MM.1S (cell line): ENCODE measurements around the gene SHC4.

ENCODE experiments used
- DNase-seq: peaks from one replicate; pipeline ENCODE4 v3.0.0-alpha.2; 2015
- H2AFZ ChIP-seq: fragments of 300-600 bp; sonication (generic); 2 replicates; pipeline ENCODE4 v1.6.0; 2016; ENCODE audit warnings: antibody characterized with exemption, low read length
- H3F3A ChIP-seq: fragments of 300-600 bp; sonication (generic); 2 replicates; pipeline ENCODE4 v1.6.1; 2016; ENCODE audit warnings: mild to moderate bottlenecking, antibody characterized with exemption, low read length, moderate library complexity, mixed read lengths; ENCODE audit not compliant: insufficient read depth
- H3K27ac ChIP-seq: fragments of 300-600 bp; sonication (generic); 2 replicates; pipeline ENCODE4 v1.5.1; 2016; ENCODE audit warnings: mild to moderate bottlenecking, low read length
- H3K27me3 ChIP-seq: fragments of 300-600 bp; sonication (generic); replicated peaks from 2 replicates; pipeline ENCODE4 v1.6.0; 2016; ENCODE audit warnings: low read length; ENCODE audit not compliant: insufficient read depth
- H3K36me3 ChIP-seq: fragments of 300-600 bp; sonication (generic); replicated peaks from 2 replicates; pipeline ENCODE4 v1.6.1; 2016; ENCODE audit warnings: mild to moderate bottlenecking, low read length, mixed read lengths; ENCODE audit not compliant: insufficient read depth
- H3K4me1 ChIP-seq: fragments of 300-600 bp; sonication (generic); 2 replicates; pipeline ENCODE4 v1.6.1; 2016; ENCODE audit warnings: low read length, mixed read lengths
- H3K4me2 ChIP-seq: fragments of 300-600 bp; sonication (generic); 2 replicates; pipeline ENCODE4 v1.6.0; 2016; ENCODE audit warnings: low read depth, low read length
- H3K4me3 ChIP-seq: fragments of 300-600 bp; sonication (generic); 2 replicates; pipeline ENCODE4 v1.5.1; 2016; ENCODE audit warnings: low read length, mixed read lengths
- H3K79me2 ChIP-seq: fragments of 300-600 bp; sonication (generic); 2 replicates; pipeline ENCODE4 v1.6.1; 2016; ENCODE audit warnings: mixed run types, low read length, mixed read lengths
- H3K9ac ChIP-seq: fragments of 300-600 bp; sonication (generic); 2 replicates; pipeline ENCODE4 v1.6.1; 2016; ENCODE audit warnings: low read length, mixed read lengths
- H3K9me2 ChIP-seq: fragments of 300-600 bp; sonication (generic); replicated peaks from 2 replicates; pipeline ENCODE4 v1.6.1; 2016; ENCODE audit warnings: mild to moderate bottlenecking, low read length, mixed read lengths; ENCODE audit not compliant: insufficient read depth
- H3K9me3 ChIP-seq: fragments of 300-600 bp; sonication (generic); replicated peaks from 2 replicates; pipeline ENCODE4 v1.6.1; 2016; ENCODE audit warnings: mild to moderate bottlenecking, low read length, mixed read lengths; ENCODE audit not compliant: insufficient read depth
- H4K20me1 ChIP-seq: fragments of 300-600 bp; sonication (generic); 2 replicates; pipeline ENCODE4 v1.6.1; 2016; ENCODE audit warnings: mild to moderate bottlenecking, low read length, moderate library complexity, mixed read lengths; ENCODE audit not compliant: insufficient read depth
- CTCF ChIP-seq: fragments of 300-600 bp; sonication (generic); IDR thresholded peaks from 2 replicates; pipeline ENCODE4 v1.5.1; 2016; ENCODE audit warnings: antibody characterized with exemption, low read length, mixed read lengths
- EZH2 ChIP-seq: fragments of 300-600 bp; sonication (generic); optimal IDR thresholded peaks from 2 replicates; pipeline ENCODE3; 2017; ENCODE audit warnings: low read depth, mild to moderate bottlenecking, antibody characterized with exemption, low read length, mixed read lengths
- EZH2phosphoT487 ChIP-seq: fragments of 300-600 bp; sonication (generic); IDR thresholded peaks from 2 replicates; pipeline ENCODE4 v1.6.1; 2018; ENCODE audit warnings: antibody characterized with exemption, low read length

SHC4 gene

GRCh38 chr15:48898032-48898431 is 65.7 kb downstream of the SHC4 start:
- H3K79me2 ChIP-seq, result no peaks in the 10 kb centered on the region
- no peaks in the 10 kb centered on the region for H3F3A ChIP-seq
- DNase-seq, result no peak
- H3K9ac ChIP-seq, result no peak overlapping the region
- no peak overlapping the region for H3K27ac ChIP-seq
- H3K36me3 ChIP-seq, result no peaks in the 10 kb centered on the region
- no peaks in the 10 kb centered on the region for H3K4me1 ChIP-seq
- no peaks in the 10 kb centered on the region for H4K20me1 ChIP-seq
- H3K9me3 ChIP-seq, result no peaks in the 10 kb centered on the region
- H3K9me2 ChIP-seq, result no peaks in the 10 kb centered on the region
- TF ChIP-seq EZH2phosphoT487 (no peak), CTCF (no peak), EZH2 (no peak)
- H3K27me3 ChIP-seq, result no peaks in the 10 kb centered on the region
- no peak overlapping the region for H3K4me2 ChIP-seq
- H2AFZ ChIP-seq, result no peak overlapping the region
- H3K4me3 ChIP-seq, result no peak overlapping the region

- Histone ChIP-seq H2AFZ (no peak overlapping the region), H3F3A (no peaks in the 10 kb centered on the region), H3K4me2 (no peak overlapping the region), H3K9ac (no peak overlapping the region), H3K4me3 (no peak overlapping the region), H3K9me3 (no peaks in the 10 kb centered on the region), H3K27ac (no peak overlapping the region), H3K27me3 (no peaks in the 10 kb centered on the region), H3K9me2 (no peaks in the 10 kb centered on the region), H3K4me1 (no peaks in the 10 kb centered on the region), H3K79me2 (no peaks in the 10 kb centered on the region), H4K20me1 (no peaks in the 10 kb centered on the region), H3K36me3 (no peaks in the 10 kb centered on the region)
- TF ChIP-seq EZH2, result no peak
- TF ChIP-seq CTCF, result no peak
- no peak for TF ChIP-seq EZH2phosphoT487
- DNase-seq, result no peak
Observed at GRCh38 chr15:48896869-48897814, 66.6 kb downstream of the SHC4 start.

GRCh38 chr15:48893311-48893710 is 70.4 kb downstream of the SHC4 start:
- Histone ChIP-seq H3K4me3 (no peak overlapping the region), H3K9me2 (no peaks in the 10 kb centered on the region), H3K9me3 (no peaks in the 10 kb centered on the region), H3K9ac (no peak overlapping the region), H3K79me2 (no peaks in the 10 kb centered on the region), H3K27me3 (no peaks in the 10 kb centered on the region), H3K36me3 (no peaks in the 10 kb centered on the region), H3F3A (no peaks in the 10 kb centered on the region), H3K4me1 (no peaks in the 10 kb centered on the region), H4K20me1 (no peaks in the 10 kb centered on the region), H2AFZ (no peak overlapping the region), H3K27ac (no peak overlapping the region), H3K4me2 (no peak overlapping the region)
- TF ChIP-seq CTCF, result no peak
- DNase-seq, result no peak
